Measurements from ENCODE around the gene ANO7.

Gene ANO7

DNA sequence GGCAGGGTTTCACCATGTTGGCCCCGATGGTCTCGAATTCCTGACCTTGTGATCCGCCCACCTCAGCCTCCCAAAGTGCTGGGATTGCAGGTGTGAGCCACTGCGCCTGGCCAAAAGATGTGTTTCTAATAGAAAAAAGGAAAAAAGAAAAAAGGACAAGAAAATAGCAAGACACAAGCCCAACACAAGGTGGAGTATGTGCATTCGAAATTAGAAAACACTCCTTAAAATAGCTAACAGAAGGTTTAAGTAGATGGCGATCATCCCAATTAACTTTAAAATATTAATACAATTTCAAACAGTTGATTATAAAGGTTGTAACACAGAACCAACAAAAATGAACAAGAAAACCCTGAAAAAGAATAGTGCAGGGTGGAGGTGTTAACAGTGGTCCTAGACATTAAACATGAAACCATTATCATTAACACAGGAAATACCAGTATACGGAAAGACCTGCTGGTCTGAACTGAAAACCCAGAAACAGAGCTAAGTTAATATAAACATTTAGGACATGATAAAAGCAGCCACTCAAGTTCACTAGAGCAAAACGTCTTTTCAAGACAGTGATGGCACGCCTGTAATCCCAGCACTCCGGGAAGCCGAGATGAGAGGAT is 69.0 kb downstream of the ANO7 start:
- DNase-seq, result no peak

- no peak for DNase-seq
These were observed 70.2 kb downstream of the ANO7 start for GRCh38 chr2:241258505-241259280.

DNA sequence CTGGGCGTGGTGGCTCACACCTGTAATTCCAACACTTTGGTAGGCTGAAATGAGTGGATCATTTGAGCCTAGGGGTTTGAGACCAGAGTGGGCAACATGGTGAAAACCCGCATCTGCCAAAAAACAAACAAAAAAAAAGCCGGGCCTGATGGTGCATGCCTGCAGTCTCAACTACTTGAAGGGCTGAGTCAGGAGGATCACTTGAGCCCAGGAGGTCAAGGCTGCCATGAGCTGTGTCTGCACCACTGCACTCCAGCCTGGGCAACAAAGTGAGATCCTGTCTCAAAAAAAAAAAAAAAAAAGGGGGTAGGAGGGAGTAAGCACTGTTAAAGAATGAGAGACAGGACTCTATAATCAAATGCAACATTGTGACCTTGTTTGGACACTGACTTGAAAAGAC is 72.4 kb downstream of the ANO7 start:
- no peak for DNase-seq

DNA sequence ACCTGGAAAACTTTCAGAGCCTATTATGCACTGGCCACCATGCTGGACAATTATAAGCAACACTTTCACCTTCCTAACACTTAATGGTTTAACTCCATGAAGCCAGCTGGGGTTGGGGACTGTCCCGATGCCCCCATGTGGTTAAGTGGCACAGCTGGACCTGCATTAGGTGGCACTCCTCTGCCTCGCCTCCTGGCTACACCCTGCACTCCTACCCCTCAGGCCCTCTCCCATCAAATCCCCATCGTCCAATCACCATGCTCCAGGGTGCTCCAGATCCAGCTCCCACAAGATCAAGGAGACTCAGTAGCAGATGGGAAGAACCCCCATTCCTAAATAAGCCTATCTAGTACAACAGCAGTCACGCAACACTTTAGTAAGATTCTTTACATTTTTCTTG is 73.2 kb downstream of the ANO7 start:
- DNase-seq, result no peak

- no peak for DNase-seq
These were observed 74.6 kb downstream of the ANO7 start for GRCh38 chr2:241263061-241263460.

DNA sequence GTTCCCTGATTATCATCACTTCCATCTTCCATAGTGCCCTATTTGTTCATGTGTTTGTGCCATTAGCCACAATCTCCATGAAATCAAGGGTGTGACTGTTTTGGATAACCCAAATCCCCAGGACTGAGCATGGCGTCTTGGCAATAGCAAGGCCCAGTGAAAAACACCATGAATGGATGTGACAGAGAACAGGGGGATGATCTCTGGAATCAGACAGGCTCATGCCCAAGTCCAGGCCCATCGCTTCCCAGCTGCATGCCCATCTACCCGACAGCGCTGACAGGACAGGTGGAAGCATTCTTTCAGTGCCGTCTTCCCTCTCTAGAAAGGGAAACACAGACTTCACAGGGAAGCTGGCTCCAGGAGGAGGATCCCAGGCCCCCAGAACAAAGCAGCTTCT is 77.0 kb downstream of the ANO7 start:
- no peak for DNase-seq

DNA sequence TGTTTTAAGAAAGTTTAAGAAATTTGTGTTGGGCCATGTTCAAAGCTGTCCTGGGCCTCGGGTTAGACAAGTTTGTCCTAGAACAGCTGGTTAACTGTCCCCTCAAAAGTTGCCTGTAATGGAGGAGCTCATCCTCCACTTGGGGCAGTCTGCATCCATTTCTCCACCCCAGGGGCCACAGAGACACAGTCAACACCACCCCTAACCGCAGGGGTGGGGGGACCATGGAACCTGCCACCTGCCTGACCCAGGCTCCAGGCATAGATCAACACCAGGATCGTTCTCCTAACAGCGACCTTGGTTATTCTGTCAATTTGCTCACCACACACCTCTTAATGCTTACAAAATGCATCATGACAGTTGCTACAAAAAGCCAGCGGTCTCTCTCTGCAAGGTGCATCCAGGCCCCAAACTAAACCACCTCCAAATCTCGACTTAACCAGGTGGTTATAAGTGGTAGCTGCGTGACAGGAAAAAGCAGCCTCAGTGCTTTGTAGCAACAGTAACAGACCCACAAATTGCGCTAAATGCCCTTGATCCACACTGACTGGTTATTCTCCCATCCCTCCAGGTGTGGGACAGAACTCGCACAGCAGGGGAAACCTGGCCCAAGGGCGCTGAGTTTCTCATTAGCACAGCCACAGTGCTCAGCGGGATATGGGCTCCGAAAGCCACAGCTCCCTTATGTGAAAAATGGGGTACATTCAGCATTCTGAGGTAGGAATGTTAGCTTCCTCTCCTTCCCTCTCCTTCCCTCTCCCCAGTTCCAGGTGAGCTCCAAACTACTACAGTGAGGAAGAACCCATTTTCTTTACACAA is 79.0 kb downstream of the ANO7 start:
- no peak for DNase-seq

GRCh38 chr2:241268306-241268705 is 79.8 kb downstream of the ANO7 start:
- no peak for DNase-seq

GRCh38 chr2:241268716-241269445 is 80.4 kb downstream of the ANO7 start:
- DNase-seq, result no peak

GRCh38 chr2:241269707-241270520 is 81.4 kb downstream of the ANO7 start:
- DNase-seq, result no peak

DNA sequence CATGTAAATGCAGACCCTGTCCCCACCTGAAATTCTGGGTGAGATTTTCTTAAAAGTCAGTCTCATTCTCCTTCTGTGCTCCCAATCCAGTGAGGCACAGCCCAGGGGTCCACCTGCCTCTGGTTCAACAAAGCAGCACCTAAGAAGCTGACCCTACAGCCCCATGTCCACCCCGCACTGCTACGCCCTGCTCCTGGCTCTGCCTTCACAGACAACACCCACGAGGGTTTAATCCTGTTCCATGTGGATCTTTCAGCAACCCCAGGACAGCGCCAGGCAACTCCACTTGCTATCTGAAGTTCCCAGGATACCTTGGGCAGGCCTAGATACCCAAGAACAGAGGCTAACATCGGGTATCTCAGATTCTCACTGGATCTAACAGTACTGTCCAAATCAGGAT is 82.1 kb downstream of the ANO7 start:
- no peak for DNase-seq

GRCh38 chr2:241271706-241272302 is 83.3 kb downstream of the ANO7 start:
- DNase-seq, result peak; percentile 39 to 54

GRCh38 chr2:241272303-241273209 is 84.1 kb downstream of the ANO7 start:
- peak; percentile 21 to 46 for DNase-seq

GRCh38 chr2:241273210-241274020 is 84.9 kb downstream of the ANO7 start:
- no peak for DNase-seq

DNA sequence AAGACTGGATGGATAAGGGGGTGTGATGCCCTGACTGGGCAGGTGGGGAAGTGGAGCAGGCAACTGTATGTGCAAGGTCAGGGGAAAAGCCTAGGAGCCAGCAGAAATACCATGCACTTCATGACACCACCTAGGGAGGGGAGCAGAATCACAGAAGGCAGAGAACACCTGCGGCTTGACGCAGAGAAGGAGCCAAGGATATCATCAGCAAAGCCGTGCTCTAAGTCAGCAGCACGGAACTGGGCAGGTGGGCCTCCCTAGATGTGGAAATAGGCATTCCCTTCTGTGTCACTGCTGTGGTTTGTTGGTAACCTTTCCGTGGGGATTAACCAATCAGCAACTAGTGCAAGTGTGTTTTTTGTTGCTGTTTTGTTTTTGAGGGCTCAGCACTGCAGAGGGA is 85.7 kb downstream of the ANO7 start:
- no peak for DNase-seq

All from stimulated activated CD4-positive, alpha-beta T cell treated with anti-CD3 and anti-CD28 coated beads, Interleukin-2, amount 100 ng/mL, for 48 hours (primary cell).